GM12874 (cell line): Measurements from ENCODE around the gene JAZF1.

Source experiments
- TF ChIP-seq, protein P1 (sequence below): IDR thresholded peaks from 2 replicates; pipeline ENCODE4 v1.5.1; 2011; ENCODE audit warnings: low read depth, mild to moderate bottlenecking, control low read depth, low read length, moderate library complexity; ENCODE audit not compliant: insufficient read depth

The JAZF1 gene

DNA sequence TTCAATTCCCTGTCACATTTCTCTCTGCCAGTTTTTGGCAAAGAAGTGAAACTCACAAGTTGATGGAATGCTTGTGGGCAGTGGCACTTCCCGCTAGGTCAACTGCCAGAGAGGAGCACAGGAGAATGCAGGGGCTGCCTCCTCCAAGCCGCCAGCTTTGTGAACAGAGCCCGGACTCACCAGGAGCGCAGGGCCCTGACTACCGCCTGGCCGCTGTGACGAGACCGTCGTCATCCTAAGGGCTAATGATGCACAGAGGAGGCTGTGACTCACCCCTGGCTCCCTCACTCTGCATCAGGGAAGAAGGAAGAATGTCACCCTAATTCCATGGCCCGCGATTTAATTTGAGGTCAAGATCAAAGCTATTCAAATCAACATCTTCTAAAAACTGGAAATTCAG lies 316.7 kb downstream of the JAZF1 start:
- TF ChIP-seq, protein P1, sequence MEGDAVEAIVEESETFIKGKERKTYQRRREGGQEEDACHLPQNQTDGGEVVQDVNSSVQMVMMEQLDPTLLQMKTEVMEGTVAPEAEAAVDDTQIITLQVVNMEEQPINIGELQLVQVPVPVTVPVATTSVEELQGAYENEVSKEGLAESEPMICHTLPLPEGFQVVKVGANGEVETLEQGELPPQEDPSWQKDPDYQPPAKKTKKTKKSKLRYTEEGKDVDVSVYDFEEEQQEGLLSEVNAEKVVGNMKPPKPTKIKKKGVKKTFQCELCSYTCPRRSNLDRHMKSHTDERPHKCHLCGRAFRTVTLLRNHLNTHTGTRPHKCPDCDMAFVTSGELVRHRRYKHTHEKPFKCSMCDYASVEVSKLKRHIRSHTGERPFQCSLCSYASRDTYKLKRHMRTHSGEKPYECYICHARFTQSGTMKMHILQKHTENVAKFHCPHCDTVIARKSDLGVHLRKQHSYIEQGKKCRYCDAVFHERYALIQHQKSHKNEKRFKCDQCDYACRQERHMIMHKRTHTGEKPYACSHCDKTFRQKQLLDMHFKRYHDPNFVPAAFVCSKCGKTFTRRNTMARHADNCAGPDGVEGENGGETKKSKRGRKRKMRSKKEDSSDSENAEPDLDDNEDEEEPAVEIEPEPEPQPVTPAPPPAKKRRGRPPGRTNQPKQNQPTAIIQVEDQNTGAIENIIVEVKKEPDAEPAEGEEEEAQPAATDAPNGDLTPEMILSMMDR: no peak

DNA sequence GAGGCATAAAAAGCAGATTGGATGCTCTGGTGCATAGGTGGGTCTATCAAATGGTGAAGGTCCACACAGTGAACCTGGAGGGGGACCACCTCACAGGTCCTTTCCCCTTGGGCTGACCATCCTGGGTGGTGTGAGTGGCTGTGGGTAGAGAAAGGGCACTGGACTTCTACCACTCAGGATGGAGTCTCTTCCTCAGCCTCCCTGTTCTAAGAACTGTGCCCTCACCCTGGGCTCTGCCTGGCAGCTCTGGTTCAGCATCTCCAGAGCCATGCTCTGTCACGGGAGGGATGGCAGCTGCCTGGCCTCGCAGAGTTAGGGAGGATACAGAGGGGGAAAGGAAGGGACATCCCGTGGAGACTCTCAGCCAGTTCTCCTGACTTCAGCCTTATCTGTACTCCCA lies 318.8 kb downstream of the JAZF1 start:
- TF ChIP-seq, protein P1: no peak

DNA sequence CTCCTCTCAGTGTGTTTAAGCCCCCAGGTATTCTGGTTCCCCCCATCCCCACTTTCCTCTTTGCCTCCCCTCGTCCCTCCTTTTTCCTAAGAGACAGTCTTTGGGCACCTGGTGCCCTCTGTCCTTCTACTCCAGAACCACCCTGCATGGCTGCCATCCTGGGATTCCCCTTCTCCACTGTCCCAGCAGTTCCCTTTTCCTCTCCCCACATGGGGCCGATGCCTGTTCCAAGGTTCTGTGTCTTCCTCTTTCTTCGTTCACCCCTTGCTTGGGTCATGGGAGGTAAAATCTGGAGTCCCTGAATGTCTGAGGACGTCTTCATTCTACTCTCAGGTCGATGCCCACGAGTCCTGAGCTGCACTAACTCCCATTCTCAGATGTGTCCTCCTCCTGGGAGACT lies 319.8 kb downstream of the JAZF1 start:
- TF ChIP-seq, protein P1: no peak

DNA sequence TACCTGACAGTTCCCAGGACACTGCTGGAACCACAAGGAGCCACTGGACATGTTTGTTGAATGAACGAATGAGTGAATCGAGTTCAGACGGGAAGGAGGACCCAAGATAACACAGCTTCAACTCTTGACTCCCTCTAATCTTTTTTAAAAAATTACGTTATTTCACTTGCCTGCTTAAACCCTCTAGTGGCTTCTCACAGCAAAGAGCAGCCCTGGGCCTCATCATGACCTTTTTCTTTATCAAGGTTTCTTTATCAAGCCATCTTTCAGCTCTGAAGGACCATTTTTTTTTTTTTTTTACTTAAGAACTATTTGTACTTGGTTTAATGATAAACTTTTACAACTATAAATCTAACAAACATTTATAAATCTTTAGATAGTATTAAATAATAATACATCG lies 330.1 kb downstream of the JAZF1 start:
- TF ChIP-seq, protein P1: no peak

- TF ChIP-seq, protein P1: no peak
These were observed 334.2 kb downstream of the JAZF1 start for GRCh38 chr7:27846388-27846787.

DNA sequence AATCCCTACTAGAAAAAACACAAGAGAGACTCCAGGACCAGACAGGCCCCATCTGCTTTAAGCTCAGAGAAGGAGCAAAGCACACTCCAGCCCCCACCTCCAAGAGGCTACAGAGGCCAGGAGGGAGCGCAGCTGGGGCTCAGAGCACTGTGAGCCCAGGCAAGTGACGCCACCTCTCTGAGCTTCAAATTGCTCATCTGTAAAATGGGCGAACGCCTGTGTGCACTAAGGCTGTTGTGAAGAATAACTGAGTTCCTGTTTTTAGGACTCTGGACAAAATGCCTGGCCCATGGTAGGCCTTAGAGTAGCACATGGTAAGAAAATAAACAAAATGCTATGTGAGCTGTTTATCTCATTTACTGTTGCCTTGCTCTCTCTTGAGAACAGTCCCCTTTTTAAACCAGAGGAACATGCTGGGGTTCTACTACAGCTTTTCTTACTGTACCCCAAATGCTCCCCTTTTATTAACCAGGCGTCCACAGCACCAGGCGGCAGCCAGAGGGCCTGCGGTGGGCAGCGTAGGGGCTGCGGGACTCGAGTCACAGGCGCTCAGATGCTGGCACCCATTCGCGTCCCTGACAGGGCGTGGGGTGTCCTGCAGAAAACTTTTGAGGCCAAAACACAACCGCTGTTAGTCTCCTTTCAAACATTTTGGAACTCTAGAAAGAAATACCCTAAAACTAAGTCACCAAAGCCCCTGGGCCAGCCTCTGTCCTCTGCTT lies 336.9 kb downstream of the JAZF1 start:
- TF ChIP-seq, protein P1: no peak

DNA sequence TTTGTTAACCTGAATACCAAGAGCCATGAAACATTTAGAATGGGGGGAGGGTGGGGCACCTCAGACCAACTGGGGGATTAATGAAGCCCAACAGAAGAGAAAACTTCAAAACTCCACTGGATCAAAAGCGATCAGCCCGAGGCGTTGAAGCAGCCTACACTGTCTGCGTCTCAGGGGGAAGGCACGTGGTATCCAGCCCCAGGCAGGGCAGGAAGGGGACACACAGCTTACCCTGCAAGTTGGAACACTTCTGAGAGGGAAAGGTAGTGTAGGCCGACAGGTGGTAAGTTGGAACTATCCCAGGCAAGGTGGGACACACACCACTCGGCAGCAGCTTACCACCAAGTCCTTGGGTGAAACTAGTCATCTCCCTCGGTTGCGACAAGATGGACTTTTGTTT lies 337.7 kb downstream of the JAZF1 start:
- TF ChIP-seq, protein P1: no peak
